K562 (cell line): ENCODE measurements around the gene UNC45B. TPM values are rescaled to one million over a fixed set of nuclear protein-coding genes. Genes with fewer than 3 reads are reported as not detected.

Experiments
- ARNT ChIP-seq, 2 experiments: fragments of 450-650 bp; IDR thresholded peaks; 2 replicates each; pipeline ENCODE4 v1.6.1; 2016; ENCODE audit warnings: mild to moderate bottlenecking in 1 of 2
- CHAMP1 ChIP-seq: fragments of 450-650 bp; IDR thresholded peaks from 2 replicates; pipeline ENCODE4 v1.6.1; 2016; ENCODE audit warnings: mild to moderate bottlenecking
- CREB3 ChIP-seq: fragments of 450-650 bp; conservative IDR thresholded peaks from 2 replicates; pipeline ENCODE4 v1.6.1; 2016; ENCODE audit warnings: missing genetic modification characterization, low read depth, mild to moderate bottlenecking, missing compliant biosample characterization, moderate library complexity
- ETS1 ChIP-seq: conservative IDR thresholded peaks from 2 replicates; pipeline ENCODE4 v1.6.1; 2011; ENCODE audit warnings: low read depth, mild to moderate bottlenecking, low read length; ENCODE audit not compliant: control insufficient read depth
- FOXK2 ChIP-seq, 2 experiments: fragments of 450-650 bp; IDR thresholded peaks in 1 of 2; conservative IDR thresholded peaks in 1 of 2; 2 replicates each; pipeline ENCODE4 v1.6.1; 2016; ENCODE audit warnings: low read depth in 2 of 2, mild to moderate bottlenecking in 1 of 2
- KDM1A ChIP-seq, 2 experiments: fragments of 450-650 bp; IDR thresholded peaks; 2 replicates each; pipeline ENCODE4 v1.6.1; 2016; ENCODE audit warnings: mild to moderate bottlenecking in 2 of 2
- MECOM ChIP-seq: fragments of 250-450 bp; sonication (Bioruptor Pico); IDR thresholded peaks from 2 replicates; pipeline ENCODE4 v1.8.0; 2022; ENCODE audit warnings: inconsistent platforms
- NR2C2 ChIP-seq, 2 experiments: fragments of 200-800 bp in 1 of 2; sonication (Bioruptor generic) in 1 of 2; sonication (generic) in 1 of 2; formaldehyde crosslinking in 1 of 2; IDR thresholded peaks; 2 replicates each; pipeline versions ENCODE4 v1.6.1 to v1.8.0; 2016 to 2022; ENCODE audit warnings: mild to moderate bottlenecking in 1 of 2, missing compliant biosample characterization in 1 of 2, missing genetic modification characterization in 1 of 2, missing genetic modification reagents in 1 of 2
- PHB2 ChIP-seq: fragments of 450-650 bp; IDR thresholded peaks from 2 replicates; pipeline ENCODE4 v1.6.1; 2017; ENCODE audit warnings: low read depth
- POLR3G ChIP-seq: IDR thresholded peaks from 2 replicates; pipeline ENCODE4 v1.6.1; 2011; ENCODE audit not compliant: insufficient read length, insufficient replicate concordance; ENCODE audit errors: extremely low read depth
- POU5F1 ChIP-seq: fragments of 150-350 bp; IDR thresholded peaks from 2 replicates; pipeline ENCODE4 v1.6.1; 2014; ENCODE audit warnings: borderline replicate concordance, low read length, low read depth, mild to moderate bottlenecking; ENCODE audit not compliant: partially characterized antibody
- TAF1 ChIP-seq: IDR thresholded peaks from 2 replicates; pipeline ENCODE4 v1.6.1; 2011; ENCODE audit warnings: mild to moderate bottlenecking, low read length, moderate library complexity; ENCODE audit not compliant: insufficient read depth, control insufficient read depth, severe bottlenecking; ENCODE audit errors: extremely low read depth
- TCF15 ChIP-seq: fragments of 250-450 bp; sonication (Bioruptor Pico); IDR thresholded peaks from 2 replicates; pipeline ENCODE4 v1.8.0; 2022; ENCODE audit warnings: moderate library complexity, mild to moderate bottlenecking, inconsistent platforms
- TEAD2 ChIP-seq: fragments of 450-650 bp; IDR thresholded peaks from 2 replicates; pipeline ENCODE4 v1.6.1; 2016; ENCODE audit warnings: missing genetic modification characterization, control low read depth, missing compliant biosample characterization
- ZNF175 ChIP-seq: fragments of 200-800 bp; sonication (Bioruptor generic); IDR thresholded peaks from 2 replicates; pipeline ENCODE4 v1.6.1; 2016; ENCODE audit warnings: low read depth, mild to moderate bottlenecking, missing genetic modification characterization, missing compliant biosample characterization
- ZNF239 ChIP-seq: fragments of 250-450 bp; sonication (Bioruptor Pico); IDR thresholded peaks from 2 replicates; pipeline ENCODE4 v1.4.0; 2020; ENCODE audit warnings: mild to moderate bottlenecking
- polyA plus RNA-seq, 8 experiments: library from polyadenylated mRNA; depleted of rRNA in 4 of 8; stranded (reverse) in 5 of 8; unstranded in 3 of 8; fragments of >200 nt; fragmentation: Nextera tagmentation in 2 of 8; fragmentation: Illumina TruSeq in 1 of 8; extraction: Ambion mirVana in 2 of 8; extraction: Trizol in 1 of 8; gene quantifications; 2 replicates each; pipeline versions ENCODE4 v1.2.1 to v1.2.3, GENCODE V29; 2011 to 2014; ENCODE audit warnings: inconsistent platforms in 1 of 8, missing spikeins in 1 of 8
- total RNA-seq, 7 experiments: library from RNA; depleted of rRNA in 6 of 7; stranded (reverse); fragments of >200 nt in 6 of 7; fragmentation: Illumina TruSeq in 2 of 7; extraction: Trizol in 2 of 7; gene quantifications; 2 replicates each; pipeline versions ENCODE4 v1.2.1 to v1.2.3, GENCODE V29; 2011 to 2021; ENCODE audit warnings: low replicate concordance in 1 of 7
- TF ChIP-seq, protein P1 (sequence below): sonication (generic); formaldehyde crosslinking; IDR thresholded peaks from 2 replicates; pipeline ENCODE4 v1.9.0; 2022; ENCODE audit warnings: mild to moderate bottlenecking, missing genetic modification reagents
- TF ChIP-seq, protein P2 (sequence below): fragments of 450-650 bp; IDR thresholded peaks from 2 replicates; pipeline ENCODE4 v1.6.1; 2016; ENCODE audit warnings: missing biosample characterization, missing genetic modification characterization

UNC45B gene
- total and polyA plus RNA-seq, 9 of the 15 experiments (the other 6 are each of a cell fraction or from before 2014, with no cell fraction given), result not detected

DNA sequence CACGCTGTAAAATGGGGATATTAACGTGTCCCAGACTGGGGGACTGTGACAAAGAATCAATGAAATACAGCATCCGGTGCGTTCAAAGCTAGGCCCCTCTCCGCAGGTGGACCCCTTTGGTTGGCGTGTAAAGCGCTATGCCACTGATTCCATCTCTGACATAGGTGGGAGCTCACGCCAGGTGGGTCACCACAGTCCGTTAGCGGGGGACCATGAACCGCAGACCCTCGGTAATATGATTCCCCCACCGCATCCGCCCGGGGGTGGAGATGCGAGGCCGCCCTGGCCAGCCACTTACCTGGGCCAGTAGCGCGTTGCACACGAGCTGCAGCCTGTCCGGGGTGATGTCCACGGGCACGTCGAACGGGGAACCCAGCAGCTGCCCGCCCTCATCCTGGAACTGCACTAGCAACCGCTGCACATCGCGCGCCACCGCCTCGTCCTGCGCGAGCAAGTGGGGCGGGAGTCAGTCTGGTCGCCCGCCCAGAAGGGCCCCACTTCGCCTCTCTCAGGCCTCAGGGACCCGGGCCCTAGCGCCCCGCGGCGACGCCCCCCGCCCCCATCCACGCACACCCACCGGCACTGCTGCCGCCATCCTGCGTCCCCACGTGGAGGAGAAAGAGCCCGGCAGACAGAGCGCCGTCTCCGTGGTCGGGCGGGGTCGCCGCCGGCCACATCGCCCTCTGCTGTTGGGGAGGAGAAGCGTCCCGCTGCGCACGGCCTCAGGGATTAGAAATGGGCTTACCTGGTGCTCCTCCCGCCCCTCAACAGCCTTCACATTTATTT lies 5.7 kb upstream of the UNC45B start, which contains the start of gene NLE1 (continued):
- TF ChIP-seq KDM1A (IDR thresholded peaks at IDR 0.05) (no peak), CHAMP1 (0 out of 2 replicates have a peak, but pooled peaks have one; percentile 55), NR2C2 (CRISPR knock-in tag; IDR thresholded peaks at IDR 0.05) (no peak), NR2C2 (tag; IDR thresholded peaks at IDR 0.05) (no peak), POU5F1 (no peak), TCF15 (CRISPR knock-in tag) (no peak), PHB2 (no peak), CREB3 (tag) (no peak), MECOM (CRISPR knock-in tag) (no peak), ZNF175 (no peak), POLR3G (no peak), TEAD2 (tag) (no peak), TAF1 (peak; percentile 93), FOXK2 (conservative IDR thresholded peaks at IDR 0.05 in 1 of 2, IDR thresholded peaks at IDR 0.05 in 1 of 2; ENCODE audit: low read depth in 2 of 2) (peak; percentile 45 to 55; a peak in 1 of 4 replicates), ARNT (IDR thresholded peaks at IDR 0.05) (no peak), ETS1 (peak; percentile 96), ZNF239 (CRISPR knock-in tag) (no peak)
- TF ChIP-seq, protein P1, sequence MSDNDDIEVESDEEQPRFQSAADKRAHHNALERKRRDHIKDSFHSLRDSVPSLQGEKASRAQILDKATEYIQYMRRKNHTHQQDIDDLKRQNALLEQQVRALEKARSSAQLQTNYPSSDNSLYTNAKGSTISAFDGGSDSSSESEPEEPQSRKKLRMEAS (CRISPR knock-in tag), result peak; percentile 95
- TF ChIP-seq, protein P2, sequence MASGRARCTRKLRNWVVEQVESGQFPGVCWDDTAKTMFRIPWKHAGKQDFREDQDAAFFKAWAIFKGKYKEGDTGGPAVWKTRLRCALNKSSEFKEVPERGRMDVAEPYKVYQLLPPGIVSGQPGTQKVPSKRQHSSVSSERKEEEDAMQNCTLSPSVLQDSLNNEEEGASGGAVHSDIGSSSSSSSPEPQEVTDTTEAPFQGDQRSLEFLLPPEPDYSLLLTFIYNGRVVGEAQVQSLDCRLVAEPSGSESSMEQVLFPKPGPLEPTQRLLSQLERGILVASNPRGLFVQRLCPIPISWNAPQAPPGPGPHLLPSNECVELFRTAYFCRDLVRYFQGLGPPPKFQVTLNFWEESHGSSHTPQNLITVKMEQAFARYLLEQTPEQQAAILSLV (tag), result no peak
